ENCODE data around the gene CNIH1.

DNA sequence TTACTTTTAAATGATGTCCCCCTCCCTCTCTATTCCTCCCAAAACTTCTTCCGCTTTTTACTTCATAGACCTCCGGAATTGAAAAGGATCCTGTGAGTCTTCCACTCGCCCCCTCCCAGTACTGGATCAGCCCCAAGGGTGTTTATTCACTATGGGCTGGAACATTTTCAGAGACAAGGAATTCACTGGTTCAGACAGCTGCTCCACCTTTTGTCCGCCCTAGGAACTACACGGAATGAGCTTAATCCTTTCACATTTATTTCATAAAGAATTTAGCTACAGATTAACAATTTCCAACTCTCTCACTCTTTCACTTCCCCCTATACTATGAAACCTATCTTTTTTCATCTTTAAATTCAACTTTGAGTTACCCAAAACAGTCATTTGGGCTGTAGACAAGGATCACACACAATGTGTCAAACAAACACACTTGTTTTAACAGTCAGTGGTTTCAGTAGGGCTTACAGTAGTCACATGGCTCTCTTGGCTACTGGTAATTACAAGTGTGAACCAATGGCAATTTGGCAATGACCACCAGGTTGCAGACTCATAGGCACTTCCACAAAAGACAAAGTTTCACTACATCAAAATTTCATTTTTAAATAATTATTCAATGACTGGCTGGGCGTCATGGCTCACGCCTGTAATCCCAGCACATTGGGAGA, 20.6 kb downstream of the CNIH1 start:
- TF ChIP-seq, protein P1, sequence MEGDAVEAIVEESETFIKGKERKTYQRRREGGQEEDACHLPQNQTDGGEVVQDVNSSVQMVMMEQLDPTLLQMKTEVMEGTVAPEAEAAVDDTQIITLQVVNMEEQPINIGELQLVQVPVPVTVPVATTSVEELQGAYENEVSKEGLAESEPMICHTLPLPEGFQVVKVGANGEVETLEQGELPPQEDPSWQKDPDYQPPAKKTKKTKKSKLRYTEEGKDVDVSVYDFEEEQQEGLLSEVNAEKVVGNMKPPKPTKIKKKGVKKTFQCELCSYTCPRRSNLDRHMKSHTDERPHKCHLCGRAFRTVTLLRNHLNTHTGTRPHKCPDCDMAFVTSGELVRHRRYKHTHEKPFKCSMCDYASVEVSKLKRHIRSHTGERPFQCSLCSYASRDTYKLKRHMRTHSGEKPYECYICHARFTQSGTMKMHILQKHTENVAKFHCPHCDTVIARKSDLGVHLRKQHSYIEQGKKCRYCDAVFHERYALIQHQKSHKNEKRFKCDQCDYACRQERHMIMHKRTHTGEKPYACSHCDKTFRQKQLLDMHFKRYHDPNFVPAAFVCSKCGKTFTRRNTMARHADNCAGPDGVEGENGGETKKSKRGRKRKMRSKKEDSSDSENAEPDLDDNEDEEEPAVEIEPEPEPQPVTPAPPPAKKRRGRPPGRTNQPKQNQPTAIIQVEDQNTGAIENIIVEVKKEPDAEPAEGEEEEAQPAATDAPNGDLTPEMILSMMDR (IDR thresholded peaks at IDR 0.05), result peak; percentile 23 to 71 (median 59)
- TF ChIP-seq POLR2A (IDR thresholded peaks at IDR 0.05), result no peak
